ENCODE results near the gene RAB38. TPM values are rescaled to one million over a fixed set of nuclear protein-coding genes. Genes with fewer than 3 reads are reported as not detected.

RAB38 gene
- total RNA-seq, 2 experiments from 2014 or later, result 2.9 to 3.1 TPM

DNA sequence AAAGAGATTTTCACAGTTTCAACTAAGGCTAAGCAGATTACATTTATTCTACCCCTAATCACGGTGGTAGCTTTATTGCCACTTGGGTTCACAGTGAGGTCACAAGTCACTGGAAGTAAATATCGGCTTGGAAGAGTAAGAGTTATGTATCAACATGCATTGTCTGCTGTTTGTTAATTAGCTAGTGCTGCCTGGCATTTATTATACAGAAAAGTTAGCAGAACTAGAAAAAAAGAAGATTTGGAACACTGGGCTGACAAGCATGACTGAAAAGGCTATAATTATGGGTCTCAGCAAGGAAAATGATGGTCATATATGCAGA is 13.7 kb upstream of the RAB38 start:
- ChIA-PET POLR2A (no interaction called here), CTCF (interaction anchor here (0.5 kb wide), 1 partner anchor 316 kb away, joined by 3 read pairs; no protein-coding TSS in a partner anchor)
- Mint-ChIP-seq H3K9me3 (ENCODE audit: low read depth) (peaks cover 5% of the 10 kb centered on the region), H3K27ac (no peak overlapping the region), H3K4me1 (no peaks in the 10 kb centered on the region), H3K4me3 (no peak overlapping the region), H3K27me3 (peaks cover 10% of the 10 kb centered on the region), H3K36me3 (ENCODE audit: low read depth) (no peaks in the 10 kb centered on the region)
- ATAC-seq (no peak), DNase-seq (no peak)
- intact Hi-C loops (cut with DNase I, micrococcal nuclease), result no loop called here

DNA sequence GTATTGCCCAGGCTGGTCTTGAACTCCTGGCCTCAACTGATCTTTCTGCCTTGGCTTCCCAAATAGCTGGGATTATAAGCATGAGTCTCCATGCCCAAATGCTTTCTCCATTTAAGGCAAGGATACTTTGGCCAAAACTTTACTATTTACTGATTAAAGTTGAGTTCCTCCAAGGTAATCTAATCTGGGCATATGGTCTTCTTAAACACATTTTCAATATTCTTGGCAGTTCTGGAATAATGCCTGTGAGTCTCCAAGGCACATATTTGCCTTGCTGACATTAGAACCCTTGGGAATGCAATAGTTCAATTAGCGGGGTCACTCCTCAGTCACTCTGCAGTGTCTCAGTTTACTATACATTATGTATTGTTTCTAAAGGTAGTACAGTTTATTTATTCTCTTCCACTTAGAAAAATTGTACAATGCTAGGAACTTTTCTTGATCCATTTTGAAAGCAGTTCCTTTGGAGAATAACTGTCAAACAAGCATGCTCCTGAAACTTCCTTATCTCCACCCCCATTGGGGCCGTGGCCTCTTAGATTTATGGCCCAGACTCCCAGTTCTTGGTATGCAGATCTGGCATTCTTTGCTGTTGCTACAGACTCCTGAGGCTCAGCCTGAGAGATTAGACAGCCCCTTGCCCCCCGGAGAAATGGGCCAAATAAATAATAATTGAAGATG is 13.1 kb upstream of the RAB38 start:
- no peak for DNase-seq
- Mint-ChIP-seq H3K27me3 (peaks cover 12% of the 10 kb centered on the region), H3K4me3 (no peak overlapping the region), H3K27ac (no peak overlapping the region), H3K4me1 (no peaks in the 10 kb centered on the region), H3K36me3 (ENCODE audit: low read depth) (no peaks in the 10 kb centered on the region), H3K9me3 (ENCODE audit: low read depth) (peaks cover 5% of the 10 kb centered on the region)
- intact Hi-C loops (cut with DNase I, micrococcal nuclease), result no loop called here
- CTCF ChIA-PET, result no interaction called here
- POLR2A ChIA-PET, result no interaction called here
- no peak for ATAC-seq

GRCh38 chr11:88183233-88183632 is 8.0 kb upstream of the RAB38 start:
- DNase-seq, result no peak
- Mint-ChIP-seq H3K4me1 (peaks cover 25% of the 10 kb centered on the region), H3K36me3 (ENCODE audit: low read depth) (no peaks in the 10 kb centered on the region), H3K27me3 (peaks cover 24% of the 10 kb centered on the region), H3K9me3 (ENCODE audit: low read depth) (peaks cover 5% of the 10 kb centered on the region), H3K4me3 (no peak overlapping the region), H3K27ac (no peak overlapping the region)
- no peak for ATAC-seq
- intact Hi-C loops (cut with DNase I, micrococcal nuclease), result loop anchor here in 1 of 2 experiments (5.0 kb wide), 1 partner anchor 354 kb away; no protein-coding TSS in a partner anchor
- ChIA-PET POLR2A (no interaction called here), CTCF (no interaction called here)

- POLR2A ChIA-PET, result no interaction called here
- DNase-seq, result no peak
- no peak overlapping the region for H3K27ac Mint-ChIP-seq
- peaks cover 29% of the 10 kb centered on the region for H3K4me1 Mint-ChIP-seq
- CTCF ChIA-PET, result no interaction called here
- intact Hi-C loops (cut with DNase I, micrococcal nuclease), result loop anchor here in 1 of 2 experiments (5.0 kb wide), 1 partner anchor 356 kb away; no protein-coding TSS in a partner anchor
- no peak for ATAC-seq
- H3K27me3 Mint-ChIP-seq, result peaks cover 33% of the 10 kb centered on the region
- peaks cover 3% of the 10 kb centered on the region for H3K9me3 Mint-ChIP-seq (ENCODE audit: low read depth)
- no peaks in the 10 kb centered on the region for H3K36me3 Mint-ChIP-seq (ENCODE audit: low read depth)
- H3K4me3 Mint-ChIP-seq, result no peak overlapping the region
Measured at GRCh38 chr11:88181776-88182175, 6.5 kb upstream of the RAB38 start.

- ATAC-seq, result peak; percentile 48
- CTCF ChIA-PET, result interaction anchor here (1.0 to 1.8 kb wide), 5 partner anchors 12 to 364 kb away, joined by 3 to 6 read pairs (median 5); no protein-coding TSS in a partner anchor
- peak overlapping the region; percentile 6 for H3K4me3 Mint-ChIP-seq
- DNase-seq, result peak; percentile 8
- H3K4me1 Mint-ChIP-seq, result peaks cover 35% of the 10 kb centered on the region
- H3K27me3 Mint-ChIP-seq, result peaks cover 32% of the 10 kb centered on the region
- POLR2A ChIA-PET, result no interaction called here
- H3K27ac Mint-ChIP-seq, result peak overlapping the region; percentile 62
- intact Hi-C loops (cut with DNase I, micrococcal nuclease), result loop anchor here (1.0 to 10.0 kb wide), 12 partner anchors 122 to 1375 kb away; partner anchors contain the start of genes CTSC (in 1 of the 2) and PRSS23 (in 1 of the 2)
- no peaks in the 10 kb centered on the region for H3K36me3 Mint-ChIP-seq (ENCODE audit: low read depth)
- no peaks in the 10 kb centered on the region for H3K9me3 Mint-ChIP-seq (ENCODE audit: low read depth)
Measured at GRCh38 chr11:88179971-88180629, 4.9 kb upstream of the RAB38 start.

- ATAC-seq (peak; percentile 72), DNase-seq (peak; percentile 66)
- ChIA-PET CTCF (interaction anchor here (0.6 to 1.8 kb wide), 7 partner anchors 11 to 365 kb away, joined by 3 to 6 read pairs (median 3); no protein-coding TSS in a partner anchor), POLR2A (no interaction called here)
- Mint-ChIP-seq H3K9me3 (ENCODE audit: low read depth) (no peaks in the 10 kb centered on the region), H3K27ac (peak overlapping the region; percentile 62), H3K4me3 (peak overlapping the region; percentile 6), H3K4me1 (peaks cover 45% of the 10 kb centered on the region), H3K27me3 (peaks cover 32% of the 10 kb centered on the region), H3K36me3 (ENCODE audit: low read depth) (no peaks in the 10 kb centered on the region)
- intact Hi-C loops (cut with DNase I, micrococcal nuclease), result loop anchor here (1.0 to 10.0 kb wide), 11 partner anchors 123 to 1374 kb away; partner anchors contain the start of genes CTSC (in 1 of the 2) and PRSS23 (in 1 of the 2)
Measured at GRCh38 chr11:88179141-88179540, 3.9 kb upstream of the RAB38 start.

DNA sequence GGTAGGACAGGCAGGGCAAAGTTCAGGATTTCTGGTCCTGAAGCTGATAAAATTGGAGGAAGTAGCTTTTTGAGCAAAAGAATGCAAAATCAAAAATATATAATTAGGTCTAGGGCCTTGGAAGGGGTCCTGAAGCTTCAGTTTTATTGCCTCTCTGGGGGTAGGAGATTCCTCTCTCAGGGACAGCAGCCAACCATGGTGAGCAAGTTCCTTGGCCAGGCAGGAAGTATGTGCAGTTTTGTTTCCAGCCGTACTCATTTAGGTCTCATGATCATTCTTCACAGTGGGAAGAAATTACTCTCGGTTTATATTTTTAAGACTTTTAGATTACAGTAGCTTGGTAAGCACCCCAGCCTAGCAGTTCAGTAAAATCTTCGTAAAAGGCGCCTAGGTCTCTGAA is 2.9 kb upstream of the RAB38 start:
- H3K4me3 Mint-ChIP-seq, result no peak overlapping the region

GRCh38 chr11:88175569-88176075 is 379 bp upstream of the RAB38 start:
- DNase-seq, result no peak
- no peaks in the 10 kb centered on the region for H3K36me3 Mint-ChIP-seq (ENCODE audit: low read depth)
- POLR2A ChIA-PET, result no interaction called here
- no peak for ATAC-seq
- peaks cover 53% of the 10 kb centered on the region for H3K4me1 Mint-ChIP-seq
- peaks cover 16% of the 10 kb centered on the region for H3K27me3 Mint-ChIP-seq
- intact Hi-C loops (cut with DNase I, micrococcal nuclease), result loop anchor here in 1 of 2 experiments (5.0 to 10.0 kb wide), 3 partner anchors 127 to 1371 kb away; partner anchors contain the start of gene PRSS23
- H3K27ac Mint-ChIP-seq, result no peak overlapping the region
- H3K4me3 Mint-ChIP-seq, result peak overlapping the region; percentile 71
- no peaks in the 10 kb centered on the region for H3K9me3 Mint-ChIP-seq (ENCODE audit: low read depth)
- CTCF ChIA-PET, result no interaction called here

More for the DNA sequence above, 2.9 kb upstream of the RAB38 start:
- DNase-seq (no peak), ATAC-seq (no peak)
- Mint-ChIP-seq H3K27ac (peak overlapping the region; percentile 62), H3K9me3 (ENCODE audit: low read depth) (no peaks in the 10 kb centered on the region), H3K36me3 (ENCODE audit: low read depth) (no peaks in the 10 kb centered on the region), H3K4me1 (peaks cover 53% of the 10 kb centered on the region), H3K27me3 (peaks cover 25% of the 10 kb centered on the region)
- ChIA-PET CTCF (interaction anchor here (0.5 to 1.0 kb wide), 2 partner anchors 177 to 398 kb away, joined by 3 read pairs; no protein-coding TSS in a partner anchor), POLR2A (no interaction called here)
- intact Hi-C loops (cut with DNase I, micrococcal nuclease), result loop anchor here (2.0 to 10.0 kb wide), 6 partner anchors 124 to 1373 kb away; partner anchors contain the start of genes CTSC (in 1 of the 2) and PRSS23 (in 1 of the 2)

DNA sequence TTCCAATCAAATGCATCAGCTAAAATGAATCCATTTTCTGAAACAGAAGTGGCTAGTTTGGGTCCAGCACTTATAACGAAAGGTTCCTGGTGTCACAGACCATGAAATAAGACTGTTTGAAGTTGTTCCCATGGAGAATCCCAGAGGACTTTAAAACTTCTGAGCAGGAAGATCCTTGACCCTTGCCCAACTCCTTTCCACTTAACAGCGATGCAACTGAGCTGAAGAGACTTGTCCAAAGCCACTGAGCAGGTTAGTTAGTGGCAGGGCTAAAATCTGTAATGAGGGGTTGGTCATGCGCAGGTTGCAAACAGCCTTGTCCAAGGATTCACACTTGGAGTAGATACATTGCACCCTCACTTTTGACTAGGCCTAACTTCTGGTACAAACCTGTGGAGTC is 1.3 kb downstream of the RAB38 start:
- Mint-ChIP-seq H3K9me3 (ENCODE audit: low read depth) (no peaks in the 10 kb centered on the region), H3K27ac (no peak overlapping the region), H3K4me1 (peaks cover 36% of the 10 kb centered on the region), H3K36me3 (ENCODE audit: low read depth) (no peaks in the 10 kb centered on the region), H3K27me3 (peaks cover 12% of the 10 kb centered on the region), H3K4me3 (peak overlapping the region; percentile 71)
- intact Hi-C loops (cut with DNase I, micrococcal nuclease), result loop anchor here (5.0 to 10.0 kb wide), 2 partner anchors 368 to 1369 kb away; partner anchors contain the start of gene PRSS23 (in 1 of the 2)
- ATAC-seq (no peak), DNase-seq (no peak)
- ChIA-PET CTCF (no interaction called here), POLR2A (no interaction called here)

- Mint-ChIP-seq H3K4me1 (peaks cover 25% of the 10 kb centered on the region), H3K27ac (no peak overlapping the region), H3K9me3 (ENCODE audit: low read depth) (no peaks in the 10 kb centered on the region), H3K36me3 (ENCODE audit: low read depth) (no peaks in the 10 kb centered on the region), H3K4me3 (no peak overlapping the region), H3K27me3 (peaks cover 4% of the 10 kb centered on the region)
- CTCF ChIA-PET, result no interaction called here
- no peak for DNase-seq
- no peak for ATAC-seq
- POLR2A ChIA-PET, result no interaction called here
- intact Hi-C loops (cut with DNase I, micrococcal nuclease), result loop anchor here (5.0 to 10.0 kb wide), 2 partner anchors 370 to 1367 kb away; partner anchors contain the start of gene PRSS23 (in 1 of the 2)
Measured at GRCh38 chr11:88171982-88172381, 3.3 kb downstream of the RAB38 start.

- CTCF ChIA-PET, result interaction anchor here (0.6 kb wide), 1 partner anchor 382 kb away, joined by 3 read pairs; no protein-coding TSS in a partner anchor
- no peaks in the 10 kb centered on the region for H3K36me3 Mint-ChIP-seq (ENCODE audit: low read depth)
- H3K27me3 Mint-ChIP-seq, result peaks cover 4% of the 10 kb centered on the region
- DNase-seq (no peak), ATAC-seq (no peak)
- no peak overlapping the region for H3K27ac Mint-ChIP-seq
- peaks cover 23% of the 10 kb centered on the region for H3K4me1 Mint-ChIP-seq
- intact Hi-C loops (cut with DNase I, micrococcal nuclease), result loop anchor here (5.0 to 10.0 kb wide), 2 partner anchors 372 to 1366 kb away; partner anchors contain the start of gene PRSS23 (in 1 of the 2)
- POLR2A ChIA-PET, result no interaction called here
- no peaks in the 10 kb centered on the region for H3K9me3 Mint-ChIP-seq (ENCODE audit: low read depth)
- no peak overlapping the region for H3K4me3 Mint-ChIP-seq
Measured at GRCh38 chr11:88170673-88171072, 4.6 kb downstream of the RAB38 start.

Data from activated CD4-positive, alpha-beta T cell treated with anti-CD3 and anti-CD28 coated beads for 36 hours (primary cell).